Panc1 (cell line): Measurements from ENCODE around the gene INTS6. TPM values are rescaled to one million over a fixed set of nuclear protein-coding genes. Genes with fewer than 3 reads are reported as not detected.

Source experiments
- ATAC-seq: fragments of 200-7000 bp; cut with Tn5 transposase; 2 replicates; pipeline ENCODE4 v1.9.1; 2020; ENCODE audit warnings: mild to moderate bottlenecking, moderate library complexity
- BruUV-seq: library from RNA; stranded (reverse); fragments of 400-500 nt; replicated peaks from 2 replicates; lab custom pipeline; 2021; lab: Mats Ljungman, UMichigan
- CTCF ChIA-PET: fragments of 300-600 bp; sonication (Branson Sonifier 250); formaldehyde crosslinking; loops from one replicate; lab custom pipeline; 2022; ENCODE audit warnings: antibody characterized with exemption; lab: Charles Lee
- POLR2A ChIA-PET: fragments of 300-600 bp; sonication (Branson Sonifier 250); formaldehyde crosslinking; loops from one replicate; lab custom pipeline; 2022; ENCODE audit warnings: antibody characterized with exemption; lab: Charles Lee
- DNase-seq: peaks from one replicate; pipeline ENCODE4 v3.0.0-alpha.2; 2010; ENCODE audit warnings: low read depth, low spot score
- H3K27ac ChIP-seq: 2 replicates; pipeline ENCODE4 v1.5.1; 2011; ENCODE audit warnings: mild to moderate bottlenecking, low read length, inconsistent platforms
- H3K27me3 ChIP-seq: fragments of 200-500 bp; sonication (Bioruptor generic); 2 replicates; pipeline ENCODE4 v1.6.0; 2014; ENCODE audit warnings: low read length, inconsistent platforms; ENCODE audit not compliant: control insufficient read depth, insufficient read depth
- H3K36me3 ChIP-seq: fragments of 200-500 bp; sonication (Bioruptor generic); 2 replicates; pipeline ENCODE4 v1.5.1; 2014; ENCODE audit warnings: inconsistent platforms, mild to moderate bottlenecking, low read length, moderate library complexity; ENCODE audit not compliant: control insufficient read depth, insufficient read depth
- H3K4me1 ChIP-seq: 2 replicates; pipeline ENCODE4 v1.5.1; 2011; ENCODE audit warnings: inconsistent platforms, mild to moderate bottlenecking, low read length, moderate library complexity; ENCODE audit not compliant: control insufficient read depth, insufficient read depth
- H3K4me3 ChIP-seq, 2 experiments: 2 replicates each; pipeline ENCODE4 v1.5.1; 2011 to 2012; ENCODE audit warnings: low read depth in 2 of 2, low read length in 2 of 2, mild to moderate bottlenecking in 2 of 2, inconsistent platforms in 1 of 2, moderate library complexity in 1 of 2
- H3K9me3 ChIP-seq: fragments of 200-500 bp; sonication (Bioruptor generic); 2 replicates; pipeline ENCODE4 v1.5.1; 2014; ENCODE audit warnings: low read depth, mild to moderate bottlenecking, inconsistent platforms, low read length, moderate library complexity; ENCODE audit not compliant: control insufficient read depth, insufficient read depth
- CTCF ChIP-seq: fragments of 450-650 bp; IDR thresholded peaks from 2 replicates; pipeline ENCODE4 v1.5.1; 2017; ENCODE audit warnings: mild to moderate bottlenecking
- POLR2AphosphoS5 ChIP-seq: IDR thresholded peaks from 2 replicates; pipeline ENCODE4 v1.6.1; 2012; ENCODE audit warnings: mild to moderate bottlenecking, low read depth, low read length, moderate library complexity
- REST ChIP-seq, 2 experiments: IDR thresholded peaks; 2 replicates each; pipeline ENCODE4 v1.6.1; 2011 to 2012; ENCODE audit warnings: low read depth in 2 of 2, control low read depth in 1 of 2, low read length in 1 of 2, mild to moderate bottlenecking in 1 of 2, moderate library complexity in 1 of 2; ENCODE audit not compliant: insufficient read depth in 1 of 2
- SIN3A ChIP-seq: IDR thresholded peaks from 2 replicates; pipeline ENCODE4 v1.6.1; 2012; ENCODE audit warnings: low read depth, mild to moderate bottlenecking, low read length, moderate library complexity, borderline replicate concordance; ENCODE audit not compliant: insufficient read depth
- TCF7L2 ChIP-seq: IDR thresholded peaks from 2 replicates; pipeline ENCODE4 v1.6.1; 2011; ENCODE audit warnings: mild to moderate bottlenecking, low read depth, low read length, inconsistent platforms
- in situ Hi-C: cut with HindIII; loops from 2 replicates; pipeline ENCODE4 v1.10.0; 2016; ENCODE audit warnings: low sequenced_read_pairs, low pct_unique_long_range_greater_than_20kb
- intact Hi-C: fragments of 100-400 bp; cut with micrococcal nuclease; formaldehyde crosslinking; loops from one replicate; pipeline ENCODE4 v1.10.0; 2022; ENCODE audit not compliant: unreplicated experiment
- total RNA-seq: library from RNA; stranded (reverse); gene quantifications from one replicate; pipeline ENCODE4 v1.2.1, GENCODE V29; 2021; ENCODE audit not compliant: unreplicated experiment

INTS6 gene
- total RNA-seq, 1 experiment from 2014 or later: 33.2 TPM

GRCh38 chr13:51317262-51317661 is 135.6 kb downstream of the INTS6 start:
- BruUV-seq: no TSS peak
- no peak for TF ChIP-seq SIN3A
- no peak for TF ChIP-seq POLR2AphosphoS5
- TF ChIP-seq CTCF: no peak
- TF ChIP-seq REST (IDR thresholded peaks at IDR 0.05; ENCODE audit: insufficient read depth in 1 of 2, low read depth in 2 of 2, low read length in 1 of 2): no peak
- TF ChIP-seq TCF7L2: no peak
- DNase-seq: no peak
- in situ Hi-C loops (no loop called here), intact Hi-C loops (no loop called here)
- POLR2A ChIA-PET: no interaction called here
- Histone ChIP-seq H3K36me3 (no peaks in the 10 kb centered on the region), H3K4me1 (no peaks in the 10 kb centered on the region), H3K27ac (no peak overlapping the region), H3K9me3 (no peaks in the 10 kb centered on the region), H3K27me3 (peaks cover 2% of the 10 kb centered on the region; the same call in 1 of the 2 replicates), H3K4me3 (no peak overlapping the region)
- no peak for ATAC-seq
- CTCF ChIA-PET: no interaction called here

- ChIA-PET CTCF (no interaction called here), POLR2A (no interaction called here)
- no peaks in the 10 kb centered on the region for H3K36me3 ChIP-seq
- ATAC-seq: no peak
- no peak for DNase-seq
- H3K9me3 ChIP-seq: no peaks in the 10 kb centered on the region
- in situ Hi-C loops: no loop called here
- TF ChIP-seq SIN3A: no peak
- TF ChIP-seq TCF7L2: no peak
- TF ChIP-seq CTCF: no peak
- no peak for TF ChIP-seq REST (IDR thresholded peaks at IDR 0.05; ENCODE audit: insufficient read depth in 1 of 2, low read depth in 2 of 2, low read length in 1 of 2)
- TF ChIP-seq POLR2AphosphoS5: no peak
- no peak overlapping the region for H3K27ac ChIP-seq
- BruUV-seq: no TSS peak
- H3K27me3 ChIP-seq: peaks cover 2% of the 10 kb centered on the region; the same call in 1 of the 2 replicates
- H3K4me3 ChIP-seq: no peak overlapping the region
- H3K4me1 ChIP-seq: no peaks in the 10 kb centered on the region
- intact Hi-C loops: no loop called here
These were observed 139.2 kb downstream of the INTS6 start for GRCh38 chr13:51313619-51314018.
